RWPE1 (cell line): ENCODE measurements around the gene CROCC.

Source experiments
- CTCF ChIA-PET: fragments of 350-600 bp; sonication (Branson Sonifier 250); formaldehyde crosslinking; extraction: SDS; loops from one replicate; lab custom pipeline; 2021; lab: Yijun Ruan, JAX
- POLR2A ChIA-PET: fragments of 400-600 bp; formaldehyde crosslinking; extraction: SDS; loops from one replicate; lab custom pipeline; 2020; ENCODE audit warnings: antibody characterized with exemption; ENCODE audit not compliant: low non-redundant PET; lab: Yijun Ruan, JAX
- DNase-seq: peaks from one replicate; pipeline ENCODE4 v3.0.0; 2012; ENCODE audit warnings: low spot score
- H3K27ac ChIP-seq: fragments of 450-650 bp; 2 replicates; pipeline ENCODE4 v1.5.1; 2017
- CTCF ChIP-seq: fragments of 450-650 bp; conservative IDR thresholded peaks from 2 replicates; pipeline ENCODE4 v1.5.1; 2017; ENCODE audit warnings: low read depth, mild to moderate bottlenecking

The CROCC gene

GRCh38 chr1:16988210-16988609 is 66.5 kb downstream of the CROCC start:
- peak overlapping the region; percentile 9; the same call in 1 of the 2 replicates for H3K27ac ChIP-seq
- POLR2A ChIA-PET = no interaction called here
- DNase-seq = no peak
- CTCF ChIA-PET = interaction anchor here (0.5 to 0.7 kb wide), 2 partner anchors 13 to 982 kb away, joined by 3 read pairs; no protein-coding TSS in a partner anchor
- no peak for TF ChIP-seq CTCF

- no peak for TF ChIP-seq CTCF
- no peak for DNase-seq
- ChIA-PET POLR2A (no interaction called here), CTCF (no interaction called here)
- peak overlapping the region; percentile 24; the same call in 1 of the 2 replicates for H3K27ac ChIP-seq
Measured at GRCh38 chr1:16989676-16990391, 68.1 kb downstream of the CROCC start.

- DNase-seq = no peak
- CTCF ChIA-PET = no interaction called here
- no peak for TF ChIP-seq CTCF
- H3K27ac ChIP-seq = no peak overlapping the region
- POLR2A ChIA-PET = no interaction called here
Measured at GRCh38 chr1:16991571-16991970, 69.8 kb downstream of the CROCC start.

- H3K27ac ChIP-seq = peak overlapping the region; percentile 13; the same call in 1 of the 2 replicates
- DNase-seq = no peak
- CTCF ChIA-PET = interaction anchor here (0.7 to 1.1 kb wide), 2 partner anchors 12 to 36 kb away, joined by 3 read pairs; partner anchors contain the start of gene MFAP2
- POLR2A ChIA-PET = no interaction called here
- TF ChIP-seq CTCF = no peak
Measured at GRCh38 chr1:16992102-16992501, 70.4 kb downstream of the CROCC start.

- peak overlapping the region; percentile 13; the same call in 1 of the 2 replicates for H3K27ac ChIP-seq
- POLR2A ChIA-PET = no interaction called here
- DNase-seq = no peak
- no peak for TF ChIP-seq CTCF
- CTCF ChIA-PET = interaction anchor here (0.7 to 1.1 kb wide), 2 partner anchors 12 to 37 kb away, joined by 3 read pairs; partner anchors contain the start of gene MFAP2
Measured at GRCh38 chr1:16992675-16993074, 70.9 kb downstream of the CROCC start.

- TF ChIP-seq CTCF = no peak
- ChIA-PET POLR2A (no interaction called here), CTCF (no interaction called here)
- H3K27ac ChIP-seq = no peak overlapping the region
- no peak for DNase-seq
Measured at GRCh38 chr1:16993521-16994038, 71.8 kb downstream of the CROCC start.
